Lower leg skin (tissue), 3 donors: Measurements from ENCODE around the gene LDLRAD3.

Source experiments
- POLR2A ChIP-seq, 2 donors: fragments of 450-650 bp; IDR thresholded peaks; one replicate each; pipeline ENCODE4 v1.6.1; 2016 to 2017; ENCODE audit warnings: antibody characterized with exemption in 2 of 2, mild to moderate bottlenecking in 1 of 2, moderate library complexity in 1 of 2
- TF ChIP-seq, protein P1 (sequence below), 3 donors: fragments of 450-650 bp; IDR thresholded peaks; one replicate each; pipeline ENCODE4 v1.5.1; 2016; ENCODE audit warnings: antibody characterized with exemption in 3 of 3, mild to moderate bottlenecking in 3 of 3, moderate library complexity in 2 of 3

DNA sequence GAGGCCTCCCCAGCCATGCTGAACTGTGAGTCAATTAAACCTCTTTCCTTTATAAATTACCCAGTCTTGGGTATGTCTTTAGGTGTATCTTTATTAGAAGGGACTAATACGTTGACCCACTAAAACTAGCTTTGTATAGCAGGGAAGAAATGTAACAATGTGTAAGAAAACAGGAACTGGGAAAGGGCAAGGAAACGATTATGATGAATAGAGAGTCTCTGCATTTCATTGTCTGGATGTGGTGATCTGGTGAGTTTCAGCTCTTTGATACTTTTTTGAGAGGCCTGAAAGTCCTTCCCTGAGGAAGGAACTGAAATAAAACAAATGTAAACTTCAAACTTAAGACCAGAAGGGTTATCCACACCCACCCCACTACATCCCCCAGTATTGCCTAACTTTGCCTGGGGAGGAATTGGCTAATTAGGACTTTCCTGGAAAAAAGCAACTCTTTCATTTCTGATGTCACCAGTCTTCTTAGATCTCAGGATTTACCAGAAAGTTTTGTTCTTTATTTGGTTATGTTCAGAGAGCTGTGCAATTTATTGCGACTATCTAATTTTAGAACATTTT, 119.0 kb downstream of the LDLRAD3 start:
- no peak for TF ChIP-seq POLR2A (IDR thresholded peaks at IDR 0.05)
- TF ChIP-seq, protein P1, sequence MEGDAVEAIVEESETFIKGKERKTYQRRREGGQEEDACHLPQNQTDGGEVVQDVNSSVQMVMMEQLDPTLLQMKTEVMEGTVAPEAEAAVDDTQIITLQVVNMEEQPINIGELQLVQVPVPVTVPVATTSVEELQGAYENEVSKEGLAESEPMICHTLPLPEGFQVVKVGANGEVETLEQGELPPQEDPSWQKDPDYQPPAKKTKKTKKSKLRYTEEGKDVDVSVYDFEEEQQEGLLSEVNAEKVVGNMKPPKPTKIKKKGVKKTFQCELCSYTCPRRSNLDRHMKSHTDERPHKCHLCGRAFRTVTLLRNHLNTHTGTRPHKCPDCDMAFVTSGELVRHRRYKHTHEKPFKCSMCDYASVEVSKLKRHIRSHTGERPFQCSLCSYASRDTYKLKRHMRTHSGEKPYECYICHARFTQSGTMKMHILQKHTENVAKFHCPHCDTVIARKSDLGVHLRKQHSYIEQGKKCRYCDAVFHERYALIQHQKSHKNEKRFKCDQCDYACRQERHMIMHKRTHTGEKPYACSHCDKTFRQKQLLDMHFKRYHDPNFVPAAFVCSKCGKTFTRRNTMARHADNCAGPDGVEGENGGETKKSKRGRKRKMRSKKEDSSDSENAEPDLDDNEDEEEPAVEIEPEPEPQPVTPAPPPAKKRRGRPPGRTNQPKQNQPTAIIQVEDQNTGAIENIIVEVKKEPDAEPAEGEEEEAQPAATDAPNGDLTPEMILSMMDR (IDR thresholded peaks at IDR 0.05) = no peak
